Measurements from ENCODE around the gene PCDHB12. TPM values are rescaled to one million over a fixed set of nuclear protein-coding genes. Genes with fewer than 3 reads are reported as not detected.
A peak's percentile ranks its signal among the peaks of the same experiment; 100 is the strongest.
"Not testable (repeated sequence)": the region's sequence is repeated elsewhere in the genome, so short reads cannot be mapped to it uniquely, and the experiment has no call there.

PCDHB12 gene
- total and polyA plus RNA-seq, 2 donors (not counting 1 experiment from before 2014, with no cell fraction given), result not detected

- no peaks in the 10 kb centered on the region for H3K36me3 ChIP-seq (replicated peaks in 1 of 2; ENCODE audit: control extremely low read depth in 1 of 2, control insufficient read depth in 1 of 2, extremely low read depth in 1 of 2, insufficient read depth in 2 of 2, low read length in 1 of 2)
- H2AFZ ChIP-seq (ENCODE audit: insufficient read depth, low read depth, low read length, poor library complexity, severe bottlenecking), result no peak overlapping the region
- H3K4me2 ChIP-seq (replicated peaks; ENCODE audit: low read depth, low read length, poor library complexity, severe bottlenecking), result no peak overlapping the region
- no peaks in the 10 kb centered on the region for H3K79me2 ChIP-seq (ENCODE audit: control insufficient read depth, insufficient read depth, low read length)
- no peaks in the 10 kb centered on the region for H4K20me1 ChIP-seq (ENCODE audit: control insufficient read depth, insufficient read depth, low read length, poor library complexity, severe bottlenecking)
- no peak overlapping the region for H3K9ac ChIP-seq (ENCODE audit: low read length)
- intact Hi-C loops (cut with micrococcal nuclease), result no loop called here
- peaks cover 9% of the 10 kb centered on the region for H3K9me3 Mint-ChIP-seq (ENCODE audit: insufficient read depth)
- H3K27ac ChIP-seq (ENCODE audit: low read length in 2 of 2), result no peak overlapping the region
- DNase-seq (no peak), ATAC-seq (ENCODE audit: low read depth) (no peak)
- H3K27ac Mint-ChIP-seq, result no peak overlapping the region
- H3K4me3 ChIP-seq (ENCODE audit: control extremely low read depth in 1 of 5, extremely low read depth in 1 of 5, insufficient read depth in 1 of 5, low read depth in 2 of 5, low read length in 4 of 5), result no peak overlapping the region
- no peaks in the 10 kb centered on the region for H3K4me1 Mint-ChIP-seq
- peaks cover 4 to 19% (median 19%) of the 10 kb centered on the region in 3 donors for H3K9me3 ChIP-seq (ENCODE audit: control extremely low read depth in 1 of 3, control insufficient read depth in 2 of 3, insufficient read depth in 1 of 3, low read length in 2 of 3)
- WGBS (ENCODE audit: insufficient coverage), result no CpG with 5 or more reads among the region's 3 CpGs
- POLR2A ChIA-PET, result no interaction called here
- TF ChIP-seq EZH2 (IDR thresholded peaks at IDR 0.05; ENCODE audit: borderline replicate concordance, insufficient read depth, low read depth, low read length, poor library complexity, severe bottlenecking) (no peak), CTCF (IDR thresholded peaks at IDR 0.05) (no peak)
- no peak overlapping the region for H3K4me3 Mint-ChIP-seq
- H3K27me3 Mint-ChIP-seq, result peaks cover 19% of the 10 kb centered on the region
- no peaks in the 10 kb centered on the region for H3K4me1 ChIP-seq (ENCODE audit: control insufficient read depth in 2 of 2, insufficient read depth in 2 of 2, low read length in 2 of 2)
- CTCF ChIA-PET, result no interaction called here
- peaks cover 0 to 8% (median 4%) of the 10 kb centered on the region in 4 experiments for H3K27me3 ChIP-seq (replicated peaks in 1 of 4; ENCODE audit: control extremely low read depth in 1 of 4, control insufficient read depth in 3 of 4, insufficient read depth in 4 of 4, low read length in 3 of 4)
Measured at GRCh38 chr5:141196363-141196762, 12.2 kb upstream of the PCDHB12 start.

- WGBS (ENCODE audit: insufficient coverage), result 47% methylated on average over 15 of the region's 21 CpGs
- H4K20me1 ChIP-seq (ENCODE audit: control insufficient read depth, insufficient read depth, low read length, poor library complexity, severe bottlenecking), result no peaks in the 10 kb centered on the region
- peaks cover 6% of the 10 kb centered on the region for H3K27me3 Mint-ChIP-seq
- ChIA-PET POLR2A (no interaction called here), CTCF (interaction anchor here (0.8 to 1.4 kb wide), 2 partner anchors 358 to 364 kb away, joined by 3 to 5 read pairs; no protein-coding TSS in a partner anchor)
- peaks cover 4 to 27% (median 16%) of the 10 kb centered on the region in 3 donors for H3K9me3 ChIP-seq (ENCODE audit: control extremely low read depth in 1 of 3, control insufficient read depth in 2 of 3, insufficient read depth in 1 of 3, low read length in 2 of 3)
- ATAC-seq (ENCODE audit: low read depth), result no peak
- H3K4me2 ChIP-seq (replicated peaks; ENCODE audit: low read depth, low read length, poor library complexity, severe bottlenecking), result no peak within 1 kb of the TSS
- H3K4me1 Mint-ChIP-seq, result no peaks in the 10 kb centered on the region
- no peak within 1 kb of the TSS for H3K27ac ChIP-seq (ENCODE audit: low read length in 2 of 2)
- TF ChIP-seq CTCF (IDR thresholded peaks at IDR 0.05) (no peak), EZH2 (IDR thresholded peaks at IDR 0.05; ENCODE audit: borderline replicate concordance, insufficient read depth, low read depth, low read length, poor library complexity, severe bottlenecking) (no peak)
- H3K36me3 ChIP-seq (replicated peaks in 1 of 2; ENCODE audit: control extremely low read depth in 1 of 2, control insufficient read depth in 1 of 2, extremely low read depth in 1 of 2, insufficient read depth in 2 of 2, low read length in 1 of 2), result no peaks in the 10 kb centered on the region
- peaks cover 0 to 8% (median 0%) of the 10 kb centered on the region in 4 experiments for H3K27me3 ChIP-seq (replicated peaks in 1 of 4; ENCODE audit: control extremely low read depth in 1 of 4, control insufficient read depth in 3 of 4, insufficient read depth in 4 of 4, low read length in 3 of 4)
- H3K4me1 ChIP-seq (ENCODE audit: control insufficient read depth in 2 of 2, insufficient read depth in 2 of 2, low read length in 2 of 2), result no peaks in the 10 kb centered on the region
- no peak within 1 kb of the TSS for H3K27ac Mint-ChIP-seq
- no peaks in the 10 kb centered on the region for H3K79me2 ChIP-seq (ENCODE audit: control insufficient read depth, insufficient read depth, low read length)
- no peak within 1 kb of the TSS for H3K4me3 Mint-ChIP-seq
- H3K4me3 ChIP-seq (ENCODE audit: control extremely low read depth in 1 of 5, extremely low read depth in 1 of 5, insufficient read depth in 1 of 5, low read depth in 2 of 5, low read length in 4 of 5), result no peak within 1 kb of the TSS
- H3K9ac ChIP-seq (ENCODE audit: low read length), result no peak within 1 kb of the TSS
- no peak for DNase-seq
- intact Hi-C loops (cut with micrococcal nuclease), result no loop called here
- peaks cover 6% of the 10 kb centered on the region for H3K9me3 Mint-ChIP-seq (ENCODE audit: insufficient read depth)
- H2AFZ ChIP-seq (ENCODE audit: insufficient read depth, low read depth, low read length, poor library complexity, severe bottlenecking), result peak within 1 kb of the TSS; percentile 16
Measured at GRCh38 chr5:141199359-141200235, 8.9 kb upstream of the PCDHB12 start, which contains the start of gene PCDHB11. Gene PCDHB11 (plus strand): TSS chr5:141199627. CDS start chr5:141199775, 148 bp downstream.

GRCh38 chr5:141201126-141201525 lies 7.4 kb upstream of the PCDHB12 start:
- H3K4me1 ChIP-seq (ENCODE audit: control insufficient read depth in 2 of 2, insufficient read depth in 2 of 2, low read length in 2 of 2); H3K9ac ChIP-seq (ENCODE audit: low read length); H4K20me1 ChIP-seq (ENCODE audit: control insufficient read depth, insufficient read depth, low read length, poor library complexity, severe bottlenecking); ATAC-seq (ENCODE audit: low read depth); H3K79me2 ChIP-seq (ENCODE audit: control insufficient read depth, insufficient read depth, low read length); H3K9me3 Mint-ChIP-seq (ENCODE audit: insufficient read depth); H3K4me1 Mint-ChIP-seq; H3K27ac Mint-ChIP-seq; H3K4me3 ChIP-seq (ENCODE audit: control extremely low read depth in 1 of 5, extremely low read depth in 1 of 5, insufficient read depth in 1 of 5, low read depth in 2 of 5, low read length in 4 of 5); intact Hi-C loops (cut with micrococcal nuclease); H3K27me3 ChIP-seq (replicated peaks in 1 of 4; ENCODE audit: control extremely low read depth in 1 of 4, control insufficient read depth in 3 of 4, insufficient read depth in 4 of 4, low read length in 3 of 4); H3K36me3 ChIP-seq (replicated peaks in 1 of 2; ENCODE audit: control extremely low read depth in 1 of 2, control insufficient read depth in 1 of 2, extremely low read depth in 1 of 2, insufficient read depth in 2 of 2, low read length in 1 of 2); H3K27me3 Mint-ChIP-seq; DNase-seq; H3K4me2 ChIP-seq (replicated peaks; ENCODE audit: low read depth, low read length, poor library complexity, severe bottlenecking); POLR2A ChIA-PET; CTCF ChIA-PET; H3K4me3 Mint-ChIP-seq; H3K27ac ChIP-seq (ENCODE audit: low read length in 2 of 2); H2AFZ ChIP-seq (ENCODE audit: insufficient read depth, low read depth, low read length, poor library complexity, severe bottlenecking): not testable (repeated sequence)
- peaks cover 4 to 25% (median 15%) of the 10 kb centered on the region in 3 donors for H3K9me3 ChIP-seq (ENCODE audit: control extremely low read depth in 1 of 3, control insufficient read depth in 2 of 3, insufficient read depth in 1 of 3, low read length in 2 of 3)
- 38% methylated on average over 8 of the region's 38 CpGs for WGBS (ENCODE audit: insufficient coverage)

All from B cell (primary cell).